ENCODE data around the gene SHQ1.

- TF ChIP-seq POLR2A (IDR thresholded peaks at IDR 0.05; ENCODE audit: low read length) (no peak), GATA1 (IDR thresholded peaks at IDR 0.05; ENCODE audit: low read depth, low read length) (no peak)
Measured at GRCh38 chr3:72814308-72814707, 33.9 kb downstream of the SHQ1 start.

Measured in erythroblast (primary cell).